CD14-positive monocyte (primary cell): ENCODE data around the gene HLA-DRB1. TPM values are rescaled to one million over a fixed set of nuclear protein-coding genes. Genes with fewer than 3 reads are reported as not detected.
A peak's percentile ranks its signal among the peaks of the same experiment; 100 is the strongest.

ENCODE experiments used
- DNase-seq, 3 donors: peaks; one replicate each; pipeline ENCODE4 v3.0.0-alpha.2; 2011 to 2022
- H2AFZ ChIP-seq: 2 replicates; pipeline ENCODE4 v1.6.0; 2012; ENCODE audit warnings: mild to moderate bottlenecking, low read depth, low read length, inconsistent platforms; ENCODE audit not compliant: insufficient read depth, poor library complexity, severe bottlenecking
- H3K27ac ChIP-seq, 2 donors: 1 replicate in 1 of 2; 2 replicates in 1 of 2; pipeline ENCODE4 v1.5.1; 2012 to 2013; ENCODE audit warnings: low read length in 2 of 2, control low read depth in 1 of 2, inconsistent platforms in 1 of 2, low read depth in 1 of 2, mild to moderate bottlenecking in 1 of 2
- H3K27me3 ChIP-seq, 2 donors: one replicate each; pipeline versions ENCODE4 v1.6.0 to v1.6.1; 2011 to 2013; ENCODE audit warnings: low read length in 2 of 2; ENCODE audit not compliant: control insufficient read depth in 2 of 2, insufficient read depth in 2 of 2
- H3K36me3 ChIP-seq, 2 donors: replicated peaks in 1 of 2; 1 replicate in 1 of 2; 2 replicates in 1 of 2; pipeline versions ENCODE4 v1.5.1 to v1.6.1; 2012 to 2013; ENCODE audit warnings: low read length in 2 of 2, control low read depth in 1 of 2, inconsistent platforms in 1 of 2, mild to moderate bottlenecking in 1 of 2; ENCODE audit not compliant: insufficient read depth in 2 of 2, control insufficient read depth in 1 of 2
- H3K4me1 ChIP-seq, 2 donors: 1 replicate in 1 of 2; 2 replicates in 1 of 2; pipeline versions ENCODE4 v1.5.1 to v1.6.1; 2012 to 2013; ENCODE audit warnings: low read length in 2 of 2, control low read depth in 1 of 2, inconsistent platforms in 1 of 2, mild to moderate bottlenecking in 1 of 2, moderate library complexity in 1 of 2; ENCODE audit not compliant: insufficient read depth in 2 of 2, control insufficient read depth in 1 of 2
- H3K4me2 ChIP-seq: replicated peaks from 2 replicates; pipeline ENCODE3; 2012; ENCODE audit warnings: low read length, moderate library complexity, mild to moderate bottlenecking; ENCODE audit not compliant: poor library complexity, severe bottlenecking; ENCODE audit errors: extremely low read depth
- H3K4me3 ChIP-seq, 3 experiments: fragments of 200-600 bp in 1 of 3; sonication (generic) in 1 of 3; replicated peaks in 1 of 3; 1 replicate in 2 of 3; 2 replicates in 1 of 3; pipeline ENCODE4 v1.5.1; 2011 to 2013; ENCODE audit warnings: low read length in 3 of 3, mild to moderate bottlenecking in 3 of 3, control low read depth in 2 of 3, low read depth in 2 of 3, inconsistent platforms in 1 of 3, moderate library complexity in 1 of 3
- H3K79me2 ChIP-seq: 2 replicates; pipeline ENCODE4 v1.6.0; 2012; ENCODE audit warnings: mild to moderate bottlenecking, control low read depth, inconsistent platforms, low read length, moderate library complexity; ENCODE audit not compliant: insufficient read depth
- H3K9ac ChIP-seq: 2 replicates; pipeline ENCODE4 v1.6.0; 2017; ENCODE audit warnings: low read length, mild to moderate bottlenecking; ENCODE audit not compliant: insufficient read depth, poor library complexity, severe bottlenecking
- H3K9me3 ChIP-seq, 2 donors: replicated peaks in 1 of 2; 1 replicate in 1 of 2; 2 replicates in 1 of 2; pipeline versions ENCODE4 v1.5.1 to v1.6.1; 2012 to 2013; ENCODE audit warnings: low read length in 2 of 2, control low read depth in 1 of 2; ENCODE audit not compliant: control insufficient read depth in 1 of 2, insufficient read depth in 1 of 2
- H4K20me1 ChIP-seq: 2 replicates; pipeline ENCODE4 v1.6.0; 2012; ENCODE audit warnings: mild to moderate bottlenecking, low read length, control low read depth, moderate library complexity; ENCODE audit not compliant: insufficient read depth
- H3K27ac Mint-ChIP-seq, 7 donors: one replicate each; pipeline ENCODE4 v1.8.0; 2020; ENCODE audit warnings: mild to moderate bottlenecking in 7 of 7, mixed read lengths in 7 of 7, moderate library complexity in 6 of 7, inconsistent platforms in 2 of 7
- H3K27me3 Mint-ChIP-seq, 3 donors: one replicate each; pipeline ENCODE4 v1.8.0; 2021 to 2022; ENCODE audit warnings: low read depth in 3 of 3, mild to moderate bottlenecking in 3 of 3, mixed read lengths in 3 of 3, moderate library complexity in 3 of 3, inconsistent platforms in 1 of 3
- H3K36me3 Mint-ChIP-seq, 2 donors: one replicate each; pipeline ENCODE4 v1.8.0; 2020; ENCODE audit warnings: mixed read lengths in 2 of 2, inconsistent platforms in 1 of 2, mild to moderate bottlenecking in 1 of 2
- H3K4me1 Mint-ChIP-seq: one replicate; pipeline ENCODE4 v1.8.0; 2020; ENCODE audit warnings: mild to moderate bottlenecking, mixed read lengths
- H3K4me3 Mint-ChIP-seq, 2 donors: one replicate each; pipeline ENCODE4 v1.8.0; 2020; ENCODE audit warnings: mild to moderate bottlenecking in 2 of 2, mixed read lengths in 2 of 2, moderate library complexity in 1 of 2
- H3K9me3 Mint-ChIP-seq, 7 donors: one replicate each; pipeline ENCODE4 v1.8.0; 2020 to 2022; ENCODE audit warnings: mixed read lengths in 7 of 7, mild to moderate bottlenecking in 6 of 7, moderate library complexity in 6 of 7, inconsistent platforms in 2 of 7
- WGBS: methylation state at CpG from one replicate; pipeline ENCODE4 v1.1.5; 2013; ENCODE audit warnings: missing lambda C conversion rate; ENCODE audit not compliant: insufficient coverage; 5-methylcytosine and 5-hydroxymethylcytosine counted together
- intact Hi-C, 2 donors: fragments of 100-400 bp; cut with micrococcal nuclease; formaldehyde crosslinking; loops; one replicate each; pipeline versions ENCODE4 v1.15.0 to v1.15.1; 2023
- polyA plus RNA-seq, 3 donors: library from polyadenylated mRNA; depleted of rRNA in 1 of 3; unstranded in 2 of 3; stranded (reverse) in 1 of 3; fragments of 300-500 nt in 2 of 3; fragments of >200 nt in 1 of 3; fragmentation: Illumina TruSeq in 2 of 3; gene quantifications; 1 replicate in 2 of 3; 2 replicates in 1 of 3; pipeline ENCODE4 v1.2.3, GENCODE V29; 2012 to 2021
- TF ChIP-seq, protein P1 (sequence below): fragments of 200-600 bp; IDR thresholded peaks from one replicate; pipeline ENCODE4 v1.8.0; 2022; ENCODE audit warnings: antibody characterized with exemption, mild to moderate bottlenecking

Gene HLA-DRB1
- polyA plus RNA-seq, 3 donors: 928 to 2,792 (median 2,645) TPM

- Histone ChIP-seq H3K9ac (no peak overlapping the region), H3K27me3 (no peaks in the 10 kb centered on the region), H4K20me1 (no peaks in the 10 kb centered on the region), H3K4me3 (no peak overlapping the region), H2AFZ (no peak overlapping the region), H3K36me3 (no peaks in the 10 kb centered on the region), H3K4me2 (no peak overlapping the region), H3K79me2 (no peaks in the 10 kb centered on the region), H3K9me3 (no peaks in the 10 kb centered on the region), H3K27ac (peak overlapping the region in 1 of 2 donors; percentile 98), H3K4me1 (peaks cover 28 to 29% of the 10 kb centered on the region in 2 donors)
- intact Hi-C loops: no loop called here
- Mint-ChIP-seq H3K27ac (peak overlapping the region in 2 of 7 donors; percentile 93 to 94), H3K27me3 (peaks cover 0 to 7% (median 0%) of the 10 kb centered on the region in 3 donors), H3K9me3 (no peaks in the 10 kb centered on the region), H3K4me1 (peaks cover 37% of the 10 kb centered on the region), H3K36me3 (peaks cover 0 to 10% of the 10 kb centered on the region in 2 donors), H3K4me3 (no peak overlapping the region)
- WGBS: no CpG with 5 or more reads among the region's 3 CpGs
- DNase-seq: no peak
- TF ChIP-seq, protein P1, sequence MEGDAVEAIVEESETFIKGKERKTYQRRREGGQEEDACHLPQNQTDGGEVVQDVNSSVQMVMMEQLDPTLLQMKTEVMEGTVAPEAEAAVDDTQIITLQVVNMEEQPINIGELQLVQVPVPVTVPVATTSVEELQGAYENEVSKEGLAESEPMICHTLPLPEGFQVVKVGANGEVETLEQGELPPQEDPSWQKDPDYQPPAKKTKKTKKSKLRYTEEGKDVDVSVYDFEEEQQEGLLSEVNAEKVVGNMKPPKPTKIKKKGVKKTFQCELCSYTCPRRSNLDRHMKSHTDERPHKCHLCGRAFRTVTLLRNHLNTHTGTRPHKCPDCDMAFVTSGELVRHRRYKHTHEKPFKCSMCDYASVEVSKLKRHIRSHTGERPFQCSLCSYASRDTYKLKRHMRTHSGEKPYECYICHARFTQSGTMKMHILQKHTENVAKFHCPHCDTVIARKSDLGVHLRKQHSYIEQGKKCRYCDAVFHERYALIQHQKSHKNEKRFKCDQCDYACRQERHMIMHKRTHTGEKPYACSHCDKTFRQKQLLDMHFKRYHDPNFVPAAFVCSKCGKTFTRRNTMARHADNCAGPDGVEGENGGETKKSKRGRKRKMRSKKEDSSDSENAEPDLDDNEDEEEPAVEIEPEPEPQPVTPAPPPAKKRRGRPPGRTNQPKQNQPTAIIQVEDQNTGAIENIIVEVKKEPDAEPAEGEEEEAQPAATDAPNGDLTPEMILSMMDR: no peak
Observed at GRCh38 chr6:32608362-32608761, 18.7 kb upstream of the HLA-DRB1 start.

- H3K36me3 ChIP-seq: no peaks in the 10 kb centered on the region
- H3K36me3 Mint-ChIP-seq: peaks cover 0 to 10% of the 10 kb centered on the region in 2 donors
- H3K27me3 Mint-ChIP-seq: peaks cover 0 to 7% (median 0%) of the 10 kb centered on the region in 3 donors
- no peaks in the 10 kb centered on the region for H4K20me1 ChIP-seq
- peaks cover 40% of the 10 kb centered on the region for H3K4me1 Mint-ChIP-seq
- no peak overlapping the region for H2AFZ ChIP-seq
- no peaks in the 10 kb centered on the region for H3K9me3 Mint-ChIP-seq
- no peaks in the 10 kb centered on the region for H3K79me2 ChIP-seq
- peak overlapping the region in 1 of 2 donors; percentile 98 for H3K27ac ChIP-seq
- WGBS: no CpG with 5 or more reads among the region's 2 CpGs
- no peak overlapping the region for H3K9ac ChIP-seq
- H3K4me1 ChIP-seq: peaks cover 32 to 33% of the 10 kb centered on the region in 2 donors
- no peaks in the 10 kb centered on the region for H3K27me3 ChIP-seq
- TF ChIP-seq, protein P1: no peak
- intact Hi-C loops: no loop called here
- no peak for DNase-seq
- no peak overlapping the region for H3K4me3 ChIP-seq
- H3K4me2 ChIP-seq: no peak overlapping the region
- H3K9me3 ChIP-seq: no peaks in the 10 kb centered on the region
- no peak overlapping the region for H3K4me3 Mint-ChIP-seq
- H3K27ac Mint-ChIP-seq: peak overlapping the region in 5 of 7 donors; percentile 82 to 97 (median 93)
Observed at GRCh38 chr6:32607988-32608298, 18.3 kb upstream of the HLA-DRB1 start.
